Heart left ventricle (tissue), 16 donors: Measurements from ENCODE around the gene STRA6. TPM values are rescaled to one million over a fixed set of nuclear protein-coding genes. Genes with fewer than 3 reads are reported as not detected.
A peak's percentile ranks its signal among the peaks of the same experiment; 100 is the strongest.

Experiments used
- ATAC-seq, 4 donors: fragments of 200-7000 bp; cut with Tn5 transposase; one replicate each; pipeline ENCODE4 v1.9.1; 2020 to 2022; ENCODE audit warnings: moderate library complexity in 4 of 4, mild to moderate bottlenecking in 3 of 4, moderate number of reproducible peaks in 1 of 4
- DNase-seq, 5 donors: peaks; one replicate each; pipeline ENCODE4 v3.0.0-alpha.2; 2020
- H3K27ac ChIP-seq, 12 donors: fragments of 200-600 bp; sonication (generic) in 4 of 12; one replicate each; pipeline versions ENCODE4 v1.5.0 to v1.8.0; 2016 to 2022; ENCODE audit warnings: mild to moderate bottlenecking in 2 of 12
- H3K27me3 ChIP-seq, 9 donors: fragments of 200-600 bp; sonication (generic) in 2 of 9; one replicate each; pipeline versions ENCODE4 v1.5.1 to v1.8.0; 2016 to 2022; ENCODE audit warnings: mild to moderate bottlenecking in 3 of 9
- H3K36me3 ChIP-seq, 9 donors: fragments of 200-600 bp; sonication (generic) in 2 of 9; one replicate each; pipeline versions ENCODE4 v1.5.0 to v1.8.0; 2018 to 2022; ENCODE audit warnings: mild to moderate bottlenecking in 2 of 9
- H3K4me1 ChIP-seq, 12 donors: fragments of 200-600 bp; sonication (generic) in 4 of 12; one replicate each; pipeline versions ENCODE4 v1.5.0 to v1.8.0; 2016 to 2022; ENCODE audit warnings: mild to moderate bottlenecking in 3 of 12
- H3K4me3 ChIP-seq, 12 donors: fragments of 200-600 bp; sonication (generic) in 4 of 12; one replicate each; pipeline versions ENCODE4 v1.5.0 to v1.8.0; 2017 to 2022; ENCODE audit warnings: mild to moderate bottlenecking in 9 of 12, moderate library complexity in 4 of 12
- H3K9me3 ChIP-seq, 12 donors: fragments of 200-600 bp; sonication (generic) in 4 of 12; one replicate each; pipeline versions ENCODE4 v1.5.0 to v1.8.0; 2016 to 2022; ENCODE audit warnings: mild to moderate bottlenecking in 1 of 12
- POLR2A ChIP-seq, 2 donors: fragments of 450-650 bp; IDR thresholded peaks; one replicate each; pipeline ENCODE4 v1.6.1; 2017; ENCODE audit warnings: antibody characterized with exemption in 2 of 2, mild to moderate bottlenecking in 2 of 2, moderate library complexity in 2 of 2
- WGBS, 4 donors: extraction: QIAGEN DNeasy Blood & Tissue Kit in 2 of 4; methylation state at CpG; one replicate each; pipeline versions ENCODE4 v1.1.5 to v1.1.7; 2013 to 2018; 5-methylcytosine and 5-hydroxymethylcytosine counted together
- intact Hi-C, 10 donors: fragments of 100-400 bp; cut with DNase I; formaldehyde crosslinking; loops; one replicate each; pipeline versions ENCODE4 v1.11.1 to v1.14.2; 2022
- polyA plus RNA-seq, 2 donors: library from polyadenylated mRNA; stranded (reverse); fragments of 200-250 nt; gene quantifications; one replicate each; pipeline ENCODE4 v1.2.3, GENCODE V29; 2013
- total RNA-seq, 9 donors: library from RNA; depleted of rRNA in 2 of 9; stranded (reverse); fragments of >200 nt in 2 of 9; fragmentation: NEBNext Ultra II Directional in 3 of 9; extraction: Animal tissue kit (Norgen Biotek cat#: 25700) in 3 of 9; gene quantifications; one replicate each; pipeline versions ENCODE4 v1.1.0 to v1.2.4, GENCODE V29; 2016 to 2023
- TF ChIP-seq, protein P1 (sequence below), 12 donors: fragments of 200-600 bp; sonication (generic) in 4 of 12; IDR thresholded peaks; one replicate each; pipeline versions ENCODE4 v1.5.0 to v1.8.0; 2018 to 2022; ENCODE audit warnings: antibody characterized with exemption in 12 of 12, mild to moderate bottlenecking in 5 of 12
- donor health status: ischemic (EF 13 %, LVEDD 7.1; RV severe dilation, severe dysfunction).
- donor health status: healthy with polysubstance abuse.
- donor health status: DM: no; HTN: yes; CAD: no.
- donor health status: DM: no; HTN: no; CAD: no.
- donor health status: ischemic (EF 25% LVEDD 6.9; RV normal size, moderate dysfunction).
- donor health status: ischemic (EF 25% LVEDD 5.7; RV mildly dilated, moderate dysfunction).
- donor health status: healthy.
- donor health status: DM: yes; HTN: yes; CAD: no.
- donor health status: ischemic (EF 35%, LVEDD 5.7; RV mildly dilated, moderate dysfunction).
- donor health status: nonischemic (EF 11% LVEDD 7.7; RV severe dilation, severe dysfunction).
- donor health status: DM: yes; HTN: yes; CAD: no.
- donor health status: PGD.
- donor health status: ischemic (EF 29% LVEDD 5.4; RV normal size, mild dysfunction).
- donor health status: nonischemic (EF 23%, LVEDD 6.1; RV moderate dilation, normal function).

STRA6 gene
- total and polyA plus RNA-seq, 11 donors: 0.08 to 0.24 (median 0.14) TPM; not detected in 8

DNA sequence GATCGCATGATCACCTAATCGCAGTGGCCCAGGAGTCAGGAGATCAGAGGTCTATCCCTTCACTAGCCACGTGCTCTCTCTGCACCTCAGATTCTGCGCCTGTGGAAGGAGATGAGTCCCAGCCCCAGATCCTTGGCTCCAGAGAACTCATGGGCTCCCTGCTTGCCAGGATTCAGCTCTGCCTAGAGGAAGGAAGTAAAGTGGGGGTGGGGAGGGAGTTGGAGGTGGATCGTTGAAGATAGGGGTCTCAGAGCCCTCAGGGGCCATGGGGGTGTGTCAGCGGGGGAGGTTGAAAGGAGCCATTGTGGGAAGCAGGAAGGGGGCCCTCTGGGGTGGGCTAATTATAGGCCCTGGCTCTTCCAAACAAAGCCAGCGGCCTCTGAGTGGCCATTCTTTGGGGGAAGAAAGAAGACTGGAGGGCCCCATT, 11.3 kb upstream of the STRA6 start:
- ATAC-seq: no peak
- H3K27ac ChIP-seq: peak overlapping the region in 1 of 12 donors; percentile 2
- DNase-seq: peak in 1 of 5 donors; percentile 8
- TF ChIP-seq, protein P1, sequence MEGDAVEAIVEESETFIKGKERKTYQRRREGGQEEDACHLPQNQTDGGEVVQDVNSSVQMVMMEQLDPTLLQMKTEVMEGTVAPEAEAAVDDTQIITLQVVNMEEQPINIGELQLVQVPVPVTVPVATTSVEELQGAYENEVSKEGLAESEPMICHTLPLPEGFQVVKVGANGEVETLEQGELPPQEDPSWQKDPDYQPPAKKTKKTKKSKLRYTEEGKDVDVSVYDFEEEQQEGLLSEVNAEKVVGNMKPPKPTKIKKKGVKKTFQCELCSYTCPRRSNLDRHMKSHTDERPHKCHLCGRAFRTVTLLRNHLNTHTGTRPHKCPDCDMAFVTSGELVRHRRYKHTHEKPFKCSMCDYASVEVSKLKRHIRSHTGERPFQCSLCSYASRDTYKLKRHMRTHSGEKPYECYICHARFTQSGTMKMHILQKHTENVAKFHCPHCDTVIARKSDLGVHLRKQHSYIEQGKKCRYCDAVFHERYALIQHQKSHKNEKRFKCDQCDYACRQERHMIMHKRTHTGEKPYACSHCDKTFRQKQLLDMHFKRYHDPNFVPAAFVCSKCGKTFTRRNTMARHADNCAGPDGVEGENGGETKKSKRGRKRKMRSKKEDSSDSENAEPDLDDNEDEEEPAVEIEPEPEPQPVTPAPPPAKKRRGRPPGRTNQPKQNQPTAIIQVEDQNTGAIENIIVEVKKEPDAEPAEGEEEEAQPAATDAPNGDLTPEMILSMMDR (IDR thresholded peaks at IDR 0.05): no peak
- TF ChIP-seq POLR2A (IDR thresholded peaks at IDR 0.05): no peak
- H3K27me3 ChIP-seq: peaks cover 0 to 6% (median 0%) of the 10 kb centered on the region in 9 donors
- 45 to 59% (median 51%) methylated on average over 7 of the region's 7 CpGs for WGBS, 4 donors
- no peaks in the 10 kb centered on the region for H3K36me3 ChIP-seq
- H3K4me3 ChIP-seq: no peak overlapping the region
- intact Hi-C loops: no loop called here
- no peaks in the 10 kb centered on the region for H3K9me3 ChIP-seq
- peaks cover 0 to 20% (median 6%) of the 10 kb centered on the region in 12 donors for H3K4me1 ChIP-seq

DNA sequence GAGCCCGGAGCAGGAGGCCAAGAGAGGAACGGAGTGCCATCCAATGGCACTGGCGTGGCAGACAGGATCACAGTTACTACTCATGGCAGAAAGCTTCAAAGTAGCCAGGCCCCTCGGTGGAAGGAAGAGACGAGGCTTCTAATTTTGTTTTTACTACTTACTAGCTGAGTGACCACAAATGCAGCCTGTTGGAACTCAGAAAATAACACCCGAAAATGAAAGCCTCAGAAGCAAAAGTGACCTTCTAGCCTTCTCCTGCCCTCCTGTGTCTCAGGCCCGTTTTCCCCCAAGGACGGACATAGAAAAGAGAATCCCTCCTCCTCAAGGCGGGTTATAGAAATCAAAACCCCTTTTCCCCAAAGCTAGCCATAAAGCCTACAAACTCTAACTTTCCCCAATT, 9.9 kb upstream of the STRA6 start:
- 90 to 94% (median 93%) methylated on average over 9 of the region's 9 CpGs for WGBS, 4 donors
- Histone ChIP-seq H3K9me3 (no peaks in the 10 kb centered on the region), H3K36me3 (no peaks in the 10 kb centered on the region), H3K4me1 (peaks cover 0 to 20% (median 6%) of the 10 kb centered on the region in 12 donors), H3K27me3 (no peaks in the 10 kb centered on the region), H3K27ac (no peak overlapping the region), H3K4me3 (no peak overlapping the region)
- intact Hi-C loops: no loop called here
- TF ChIP-seq, protein P1 (IDR thresholded peaks at IDR 0.05): no peak
- no peak for TF ChIP-seq POLR2A (IDR thresholded peaks at IDR 0.05)
- no peak for DNase-seq
- ATAC-seq: no peak

DNA sequence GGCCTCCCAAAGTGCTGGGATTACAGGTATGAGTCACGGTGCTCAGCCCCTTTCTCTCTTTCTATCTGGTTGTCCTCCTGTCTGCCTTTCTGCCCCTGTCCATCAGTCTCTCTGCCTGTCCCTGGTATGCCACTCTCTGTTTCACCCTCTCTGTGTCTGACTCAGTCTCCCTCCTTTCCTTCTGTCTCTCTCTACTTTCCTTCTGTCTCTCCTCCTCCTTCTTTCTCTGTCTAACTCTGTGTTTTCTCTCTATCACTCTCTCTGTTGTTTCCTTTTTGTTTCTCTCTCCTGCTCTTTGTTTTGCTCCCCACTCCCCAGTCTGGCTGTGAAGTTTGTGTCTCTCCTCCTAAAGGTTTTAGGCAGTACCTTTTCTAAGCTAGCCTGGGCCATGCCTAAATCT, 9.1 kb upstream of the STRA6 start:
- DNase-seq (no peak), ATAC-seq (no peak)
- 97 to 100% (median 100%) methylated on average over 1 of the region's 1 CpG for WGBS, 4 donors
- TF ChIP-seq, protein P1 (IDR thresholded peaks at IDR 0.05): no peak
- TF ChIP-seq POLR2A (IDR thresholded peaks at IDR 0.05): no peak
- no peaks in the 10 kb centered on the region for H3K27me3 ChIP-seq
- no peaks in the 10 kb centered on the region for H3K9me3 ChIP-seq
- peaks cover 0 to 20% (median 6%) of the 10 kb centered on the region in 12 donors for H3K4me1 ChIP-seq
- H3K4me3 ChIP-seq: no peak overlapping the region
- intact Hi-C loops: no loop called here
- no peaks in the 10 kb centered on the region for H3K36me3 ChIP-seq
- no peak overlapping the region for H3K27ac ChIP-seq

DNA sequence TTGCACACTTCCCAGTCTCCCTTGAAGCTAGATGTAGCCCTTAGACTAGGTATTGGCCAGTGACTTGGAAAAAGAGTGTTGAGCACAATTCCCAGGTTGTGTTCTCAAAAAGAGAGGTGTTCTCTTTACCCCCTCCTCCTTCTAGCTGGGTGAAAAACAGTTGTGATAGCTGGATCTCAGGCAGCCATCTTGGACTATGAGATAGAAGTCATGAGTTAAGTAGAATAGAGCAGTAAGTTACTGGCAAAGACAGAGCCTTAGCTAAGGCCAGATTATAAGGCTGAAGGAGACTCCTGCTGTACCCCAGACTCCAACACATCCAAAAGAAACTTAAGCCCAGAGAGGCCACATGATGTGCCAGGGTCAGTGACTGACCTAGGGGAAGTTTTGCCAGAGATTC, 8.1 kb upstream of the STRA6 start:
- no peaks in the 10 kb centered on the region for H3K36me3 ChIP-seq
- no peak for DNase-seq
- no peaks in the 10 kb centered on the region for H3K27me3 ChIP-seq
- TF ChIP-seq, protein P1 (IDR thresholded peaks at IDR 0.05): no peak
- TF ChIP-seq POLR2A (IDR thresholded peaks at IDR 0.05): no peak
- no peak overlapping the region for H3K27ac ChIP-seq
- H3K4me1 ChIP-seq: peaks cover 0 to 20% (median 6%) of the 10 kb centered on the region in 12 donors
- no peak for ATAC-seq
- intact Hi-C loops: no loop called here
- no peaks in the 10 kb centered on the region for H3K9me3 ChIP-seq
- no peak overlapping the region for H3K4me3 ChIP-seq
